GM21786 (cell line): ENCODE measurements around the gene SMOC2.
"Not testable (repeated sequence)": the region's sequence is repeated elsewhere in the genome, so short reads cannot be mapped to it uniquely, and the experiment has no call there.

Source experiments
- ATAC-seq: cut with Tn5 transposase; IDR thresholded peaks from one replicate; pipeline ENCODE4 v1.9.1; 2021; ENCODE audit not compliant: unreplicated experiment

SMOC2 gene

DNA sequence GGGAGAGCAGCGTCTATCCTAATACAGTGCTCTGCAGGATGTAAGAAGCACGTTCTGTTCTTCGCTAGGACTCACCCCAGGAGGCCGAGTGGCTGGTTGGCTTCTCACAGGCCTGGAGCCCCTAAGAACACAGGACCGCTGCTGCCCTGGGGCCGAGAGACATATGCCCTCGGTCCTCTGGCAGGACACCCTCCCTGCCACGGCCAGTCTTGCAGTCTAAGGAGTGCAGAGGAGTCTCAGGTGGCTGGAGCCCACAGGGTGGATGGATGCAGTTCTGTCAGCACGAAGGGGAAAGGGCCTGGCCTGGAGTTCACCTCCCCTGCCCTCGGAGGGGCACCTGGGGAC, 96.5 kb downstream of the SMOC2 start:
- ATAC-seq = no peak

GRCh38 chr6:168538188-168538891, 97.4 kb downstream of the SMOC2 start:
- not testable (repeated sequence) for ATAC-seq

GRCh38 chr6:168538892-168539811, 98.2 kb downstream of the SMOC2 start:
- no peak for ATAC-seq

GRCh38 chr6:168540713-168541291, 99.8 kb downstream of the SMOC2 start:
- no peak for ATAC-seq

DNA sequence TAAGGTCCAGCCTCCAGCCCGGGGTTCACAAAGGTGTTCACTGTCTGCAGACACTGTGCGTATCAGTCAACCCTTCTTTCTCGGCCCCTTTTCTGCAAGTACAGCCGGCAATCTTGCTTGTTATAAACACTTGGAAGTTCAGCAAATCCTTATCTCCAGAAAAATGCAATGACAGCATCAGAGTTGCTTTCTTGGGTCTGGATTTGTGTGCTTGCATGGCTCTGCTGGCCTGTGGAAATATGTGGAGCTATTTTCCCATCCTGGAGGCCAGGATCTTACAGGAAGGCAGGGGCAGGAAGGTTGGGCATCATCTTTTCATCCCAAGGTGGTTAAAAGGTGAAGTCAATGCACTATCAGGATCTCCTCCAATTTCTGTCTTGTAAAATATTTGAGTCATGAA, 100.3 kb downstream of the SMOC2 start:
- ATAC-seq = no peak

- ATAC-seq = no peak
These were observed 101.3 kb downstream of the SMOC2 start for GRCh38 chr6:168542301-168542700.

DNA sequence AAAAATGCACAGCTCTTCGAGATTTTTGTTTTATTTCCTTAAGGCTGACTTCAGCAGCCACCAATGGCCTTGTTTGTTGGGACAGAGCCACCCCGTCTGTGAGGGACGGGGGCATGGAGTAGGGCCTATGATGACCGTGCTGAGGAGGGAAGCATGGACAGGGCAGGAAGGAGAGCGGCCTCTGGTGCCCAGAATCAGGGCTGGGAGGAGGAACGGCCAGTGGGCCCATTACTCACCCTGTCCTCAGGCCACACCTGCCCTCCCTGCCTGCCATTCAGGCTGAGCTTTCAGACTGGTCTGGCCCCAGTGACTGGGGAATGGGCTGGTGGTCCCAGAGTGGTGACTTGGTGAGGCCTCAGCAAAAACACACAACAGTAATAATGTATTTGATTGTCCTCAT, 104.4 kb downstream of the SMOC2 start:
- ATAC-seq = no peak

- ATAC-seq = no peak
These were observed 105.2 kb downstream of the SMOC2 start for GRCh38 chr6:168546151-168546550.

DNA sequence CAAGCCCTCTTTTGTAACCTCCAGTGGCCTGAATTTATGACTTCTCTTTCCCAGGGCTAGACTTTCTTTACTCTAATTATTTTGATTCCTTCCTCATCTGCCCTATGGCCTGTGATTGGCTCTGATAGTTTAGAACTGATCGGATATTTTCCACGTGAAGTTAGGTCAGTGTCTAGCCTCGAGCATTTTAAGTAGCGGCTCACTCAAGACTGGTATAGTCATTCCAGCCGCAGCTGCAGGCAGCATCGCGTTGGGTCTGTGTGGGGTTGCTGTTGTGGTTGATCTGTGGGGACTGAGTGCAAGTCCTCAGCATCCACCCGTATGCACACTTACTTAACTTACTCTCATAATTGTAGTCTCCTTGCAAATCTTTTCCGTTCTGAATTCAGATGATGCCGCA, 105.7 kb downstream of the SMOC2 start:
- ATAC-seq = no peak

GRCh38 chr6:168550326-168550725, 109.3 kb downstream of the SMOC2 start:
- no peak for ATAC-seq

GRCh38 chr6:168554472-168554871, 113.5 kb downstream of the SMOC2 start:
- no peak for ATAC-seq

DNA sequence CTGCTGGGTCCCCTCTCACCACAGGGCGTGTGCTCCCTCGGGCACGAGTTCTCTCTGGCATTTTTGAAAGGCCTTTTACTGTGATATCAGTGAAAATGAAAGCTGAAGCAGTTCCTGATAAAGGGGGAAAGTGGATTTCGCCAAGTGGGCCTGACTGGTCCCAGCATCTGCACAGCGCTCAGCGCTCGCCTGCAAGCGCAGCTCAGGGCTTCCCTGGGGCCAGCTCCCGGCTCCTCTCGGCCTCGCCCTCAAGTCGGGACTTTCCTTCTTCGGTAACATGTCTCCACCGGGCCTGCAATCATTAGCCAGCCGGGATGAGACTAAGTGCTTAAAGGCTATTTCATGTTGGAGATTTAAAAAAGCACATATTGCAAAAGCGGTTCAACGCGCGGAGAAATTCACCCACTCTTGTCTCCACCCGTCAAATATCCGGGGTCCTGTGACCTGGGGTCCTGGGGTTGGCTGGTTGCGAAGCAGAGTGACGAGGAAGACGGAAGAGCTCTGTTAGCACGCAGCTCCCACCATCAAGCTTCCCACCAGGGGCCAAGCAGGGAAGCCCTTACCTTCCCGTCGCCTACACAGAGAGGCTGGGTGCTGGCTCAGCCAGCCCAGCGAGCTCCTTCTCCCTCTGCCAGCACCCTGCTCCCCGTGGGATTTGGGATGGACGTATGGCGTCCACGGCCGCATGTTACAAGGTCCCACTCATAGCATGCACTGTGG, 114.1 kb downstream of the SMOC2 start:
- ATAC-seq = no peak

DNA sequence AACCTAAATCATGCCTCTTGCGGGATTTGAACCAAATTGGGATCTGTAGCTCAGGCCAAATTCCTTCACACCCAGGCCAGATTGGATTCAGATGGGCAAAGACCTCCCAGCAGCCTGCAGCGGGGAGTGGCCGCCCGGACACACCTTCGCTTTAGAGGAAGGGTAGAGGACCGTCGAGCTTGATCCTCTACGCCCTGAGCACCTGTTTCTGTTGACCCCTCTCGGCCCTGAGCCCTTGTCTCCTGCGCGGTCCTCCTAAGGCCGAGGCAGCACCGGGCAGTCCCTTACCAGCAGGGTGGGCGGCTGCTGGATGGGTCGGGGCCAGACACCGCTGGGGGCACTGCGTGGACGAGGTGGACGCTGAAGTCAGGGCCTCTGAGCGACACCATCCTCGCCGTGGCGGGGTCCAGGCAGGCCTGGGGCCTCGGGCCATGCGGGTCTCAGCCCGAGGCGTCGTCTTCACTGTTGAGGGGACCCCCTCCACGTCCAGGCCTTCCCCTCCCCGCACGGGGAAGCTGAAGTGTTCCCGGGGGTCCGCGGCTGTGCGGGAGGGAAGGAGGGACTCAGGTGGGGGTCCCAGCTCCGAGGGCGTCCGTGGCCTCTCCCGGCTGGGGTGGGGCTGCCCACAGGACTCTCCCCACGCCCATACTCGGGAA, 114.8 kb downstream of the SMOC2 start:
- no peak for ATAC-seq

DNA sequence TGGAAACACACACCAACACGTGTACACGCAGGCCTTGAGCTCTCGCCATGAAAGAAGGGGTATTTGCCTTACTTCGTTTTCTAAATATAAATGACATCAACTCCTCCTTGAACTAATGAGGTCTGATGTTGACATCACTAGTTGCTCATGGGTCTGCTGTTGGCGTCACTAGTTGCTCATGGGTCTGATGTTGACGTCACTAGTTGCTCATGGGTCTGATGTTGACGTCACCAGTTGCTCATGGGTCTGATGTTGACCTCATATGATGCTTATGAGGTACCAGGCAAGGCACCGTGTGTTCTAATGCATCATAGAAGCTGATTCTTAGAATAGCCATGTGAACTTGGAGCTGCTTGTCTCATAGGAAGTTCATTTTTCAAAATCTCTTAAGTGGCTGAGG, 116.5 kb downstream of the SMOC2 start:
- no peak for ATAC-seq

DNA sequence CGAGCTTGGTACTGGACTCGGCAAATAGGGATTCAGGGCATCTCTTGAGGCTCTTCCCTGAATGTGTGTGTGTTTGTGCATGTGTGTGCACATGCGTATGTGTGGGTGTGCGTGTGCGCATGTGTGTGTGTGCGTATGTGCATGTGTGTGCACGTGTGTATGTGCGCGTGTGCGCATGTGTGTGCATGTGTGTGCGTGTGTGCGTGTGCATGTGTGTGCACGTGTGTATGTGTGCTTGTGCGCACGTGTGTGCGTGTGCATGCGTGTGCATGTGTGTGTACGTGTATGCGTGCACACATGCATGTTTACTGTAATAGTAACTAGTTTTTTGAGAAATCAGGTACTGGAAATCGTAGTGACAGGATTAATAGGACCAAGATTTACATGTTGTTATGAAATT, 117.7 kb downstream of the SMOC2 start:
- no peak for ATAC-seq

DNA sequence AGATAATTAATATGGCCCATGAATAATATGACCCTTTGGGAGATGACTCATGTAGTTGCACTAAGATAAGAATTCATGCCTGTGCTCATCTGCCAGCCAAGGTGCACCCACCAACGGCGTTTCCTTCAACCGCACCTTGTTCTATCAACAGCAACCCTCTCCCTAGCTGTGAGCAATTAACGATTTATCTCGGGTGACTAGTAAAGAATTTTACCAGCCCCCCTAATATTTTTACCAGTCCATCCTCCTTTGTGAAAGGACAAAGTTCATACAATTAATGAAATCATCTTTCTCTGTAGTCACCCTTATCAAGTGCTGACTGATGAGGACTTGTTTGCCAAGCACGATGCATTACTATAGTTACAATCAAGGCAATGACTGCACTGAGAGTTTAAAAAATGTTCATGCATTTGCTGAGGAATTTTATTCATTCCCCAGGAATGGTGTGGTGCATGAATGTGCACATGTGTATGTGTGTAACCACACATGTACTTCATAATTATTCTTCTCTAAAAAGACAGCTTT, 118.7 kb downstream of the SMOC2 start:
- no peak for ATAC-seq

GRCh38 chr6:168560126-168560525, 119.1 kb downstream of the SMOC2 start:
- no peak for ATAC-seq

DNA sequence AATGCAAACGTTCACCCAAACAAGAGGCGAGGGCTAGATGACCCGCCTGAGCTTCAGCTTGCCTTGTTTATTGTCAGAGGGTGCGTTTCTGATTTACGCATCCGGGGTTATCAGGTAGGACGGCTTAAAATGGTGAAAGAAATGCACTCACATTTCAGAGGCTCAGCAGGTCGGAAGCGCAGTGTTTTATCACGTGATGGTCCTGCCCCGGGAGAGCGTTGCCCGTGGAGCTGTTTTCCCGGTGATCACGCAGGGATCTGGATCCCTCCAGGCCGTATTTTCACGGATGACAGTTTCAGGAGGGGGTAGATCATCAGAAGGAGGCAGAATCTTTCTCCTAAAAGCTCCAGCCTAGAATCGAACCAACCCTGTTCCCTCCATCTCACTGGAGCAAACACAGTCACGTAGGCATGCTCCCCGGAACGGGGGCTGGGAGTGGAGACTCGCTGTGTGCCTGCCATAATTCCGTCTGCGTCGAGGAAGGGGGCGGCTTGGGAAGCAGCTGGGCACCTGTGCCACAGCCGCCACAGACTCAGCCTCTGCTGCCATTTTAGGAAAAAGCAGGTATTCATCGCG, 121.7 kb downstream of the SMOC2 start:
- no peak for ATAC-seq

DNA sequence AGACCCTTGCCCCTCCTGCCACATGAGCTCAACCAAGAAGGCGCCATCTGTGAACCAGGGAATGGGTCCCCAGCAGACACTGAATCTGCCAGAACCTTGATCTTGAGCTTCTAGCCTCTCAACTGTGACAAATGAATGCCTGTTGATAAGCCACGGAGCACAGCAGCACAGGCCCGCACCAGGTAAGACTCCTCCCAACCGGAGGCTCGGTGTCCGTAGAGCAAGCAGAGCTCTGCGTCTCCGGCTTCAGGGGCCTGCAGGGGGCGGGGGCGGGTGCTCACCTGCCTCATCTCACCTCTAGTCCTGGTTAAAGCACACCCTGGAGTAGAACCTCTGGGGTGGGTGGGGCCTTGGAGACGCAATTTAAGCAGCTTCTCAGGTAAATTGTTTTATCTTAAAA, 122.7 kb downstream of the SMOC2 start:
- no peak for ATAC-seq

GRCh38 chr6:168565112-168565511, 124.1 kb downstream of the SMOC2 start:
- no peak for ATAC-seq
